ENCODE measurements around the gene BLMH. TPM values are rescaled to one million over a fixed set of nuclear protein-coding genes. Genes with fewer than 3 reads are reported as not detected.

BLMH gene
- total and polyA plus RNA-seq, 9 of the 15 experiments (the other 6 are each of a cell fraction or from before 2014, with no cell fraction given): 26.0 to 118 (median 67.3) TPM

GRCh38 chr17:30323895-30324319, 32.2 kb upstream of the BLMH start (continued):
- TF ChIP-seq CUX1 (CRISPR knock-in tag; IDR thresholded peaks at IDR 0.05): no peak
- no peak for TF ChIP-seq USF2 (CRISPR knock-in tag; IDR thresholded peaks at IDR 0.05)
- no peak for TF ChIP-seq ZMIZ1 (IDR thresholded peaks at IDR 0.05; ENCODE audit: low read depth in 2 of 2, low read length in 2 of 2)
- no peak for TF ChIP-seq STAG1 (CRISPR knock-in tag; IDR thresholded peaks at IDR 0.05; ENCODE audit: borderline replicate concordance)
- no peak for TF ChIP-seq TGIF2 (CRISPR knock-in tag; IDR thresholded peaks at IDR 0.05)
- TF ChIP-seq JUNB (CRISPR knock-in tag; conservative IDR thresholded peaks at IDR 0.05): no peak
- no peak for TF ChIP-seq HOXB6 (CRISPR knock-in tag; IDR thresholded peaks at IDR 0.05; ENCODE audit: borderline replicate concordance)
- TF ChIP-seq KLF10 (CRISPR knock-in tag; IDR thresholded peaks at IDR 0.05): no peak
- no peak for TF ChIP-seq SMARCB1 (IDR thresholded peaks at IDR 0.05; ENCODE audit: insufficient read length, low read depth)
- no peak for TF ChIP-seq MTA1 (IDR thresholded peaks at IDR 0.05; ENCODE audit: borderline replicate concordance)
- no peak for TF ChIP-seq TOE1 (IDR thresholded peaks at IDR 0.05; ENCODE audit: borderline replicate concordance)
- TF ChIP-seq TOE1 (CRISPR knock-in tag; IDR thresholded peaks at IDR 0.05; ENCODE audit: borderline replicate concordance, low read depth): no peak
- no peak for TF ChIP-seq ERF (CRISPR knock-in tag; IDR thresholded peaks at IDR 0.05)
- TF ChIP-seq MECOM (CRISPR knock-in tag; IDR thresholded peaks at IDR 0.05): no peak
- TF ChIP-seq ZNF436 (CRISPR knock-in tag; IDR thresholded peaks at IDR 0.05): no peak
- TF ChIP-seq ELK3 (CRISPR knock-in tag; IDR thresholded peaks at IDR 0.05): no peak
- no peak for TF ChIP-seq FOXP1 (CRISPR knock-in tag; IDR thresholded peaks at IDR 0.05)

Data from K562 (cell line).